GM20000 (cell line): ENCODE results near the gene LHFPL3.
"Not testable (repeated sequence)": the region's sequence is repeated elsewhere in the genome, so short reads cannot be mapped to it uniquely, and the experiment has no call there.

Experiments used
- DNase-seq: peaks from one replicate; pipeline ENCODE4 v3.0.0; 2012; ENCODE audit warnings: low spot score
- CTCF ChIP-seq: IDR thresholded peaks from 2 replicates; pipeline ENCODE4 v1.5.1; 2012; ENCODE audit warnings: mild to moderate bottlenecking, control low read depth; ENCODE audit errors: extremely low read depth, missing control alignments

LHFPL3 gene

GRCh38 chr7:104700336-104700735 is 371.9 kb downstream of the LHFPL3 start:
- DNase-seq, result no peak
- TF ChIP-seq CTCF, result no peak

GRCh38 chr7:104721027-104721426 is 392.6 kb downstream of the LHFPL3 start:
- DNase-seq, result not testable (repeated sequence)

- no peak for TF ChIP-seq CTCF
- DNase-seq, result no peak
Measured at GRCh38 chr7:104723001-104723400, 394.6 kb downstream of the LHFPL3 start.

- DNase-seq, result no peak
- no peak for TF ChIP-seq CTCF
Measured at GRCh38 chr7:104758504-104758903, 430.1 kb downstream of the LHFPL3 start.

- no peak for DNase-seq
- TF ChIP-seq CTCF, result no peak
Measured at GRCh38 chr7:104761892-104762291, 433.5 kb downstream of the LHFPL3 start.

- no peak for DNase-seq
- TF ChIP-seq CTCF, result no peak
Measured at GRCh38 chr7:104767113-104767512, 438.7 kb downstream of the LHFPL3 start.

GRCh38 chr7:104767826-104768536 is 439.6 kb downstream of the LHFPL3 start:
- no peak for DNase-seq
- no peak for TF ChIP-seq CTCF

GRCh38 chr7:104772405-104773345 is 444.3 kb downstream of the LHFPL3 start:
- DNase-seq, result no peak
- TF ChIP-seq CTCF, result no peak
